T-cell (primary cell): ENCODE data around the gene SSBP3. TPM values are rescaled to one million over a fixed set of nuclear protein-coding genes. Genes with fewer than 3 reads are reported as not detected.

Source experiments
- ATAC-seq, 4 experiments: fragments of 200-7000 bp in 3 of 4; fragments of 150-1000 bp in 1 of 4; cut with Tn5 transposase; replicated peaks in 1 of 4; 1 replicate in 3 of 4; 2 replicates in 1 of 4; pipeline ENCODE4 v1.10.0; 2021; ENCODE audit warnings: moderate library complexity in 3 of 4, mild to moderate bottlenecking in 2 of 4, moderate number of reproducible peaks in 1 of 4
- CTCF ChIA-PET, 2 donors: fragments of 300-600 bp; sonication (Branson Sonifier 250); formaldehyde crosslinking; loops; one replicate each; lab custom pipeline; 2022; ENCODE audit warnings: antibody characterized with exemption in 2 of 2; lab: Charles Lee
- POLR2A ChIA-PET, 2 donors: fragments of 300-600 bp; sonication (Branson Sonifier 250); formaldehyde crosslinking; loops; one replicate each; lab custom pipeline; 2022; ENCODE audit warnings: antibody characterized with exemption in 2 of 2; lab: Charles Lee
- DNase-seq, 35 experiments: peaks; one replicate each; pipeline versions ENCODE4 v3.0.0 to v3.0.0-alpha.2; 2013 to 2023
- H3K27ac ChIP-seq: one replicate; pipeline ENCODE4 v1.5.1; 2013; ENCODE audit warnings: low read length
- H3K27me3 ChIP-seq, 2 experiments: replicated peaks in 1 of 2; 1 replicate in 1 of 2; 2 replicates in 1 of 2; pipeline versions ENCODE4 v1.6.1 to v1.7.0; 2013; ENCODE audit warnings: low read length in 1 of 2, mixed read lengths in 1 of 2; ENCODE audit not compliant: control insufficient read depth in 2 of 2, insufficient read depth in 2 of 2; ENCODE audit errors: extremely low read depth in 1 of 2
- H3K36me3 ChIP-seq, 2 donors: 1 replicate in 1 of 2; 2 replicates in 1 of 2; pipeline versions ENCODE4 v1.6.1 to v1.7.0; 2013; ENCODE audit warnings: low read length in 1 of 2; ENCODE audit not compliant: control insufficient read depth in 2 of 2, insufficient read depth in 1 of 2; ENCODE audit errors: extremely low read depth in 1 of 2
- H3K4me1 ChIP-seq, 2 experiments: 1 replicate in 1 of 2; 2 replicates in 1 of 2; pipeline versions ENCODE4 v1.6.1 to v1.7.0; 2013; ENCODE audit warnings: low read length in 2 of 2, mixed read lengths in 1 of 2; ENCODE audit not compliant: insufficient read depth in 2 of 2, control insufficient read depth in 1 of 2; ENCODE audit errors: extremely low read depth in 1 of 2
- H3K4me3 ChIP-seq, 2 donors: 1 replicate in 1 of 2; 2 replicates in 1 of 2; pipeline versions ENCODE4 v1.5.1 to v1.7.0; 2013; ENCODE audit warnings: mild to moderate bottlenecking in 2 of 2, low read length in 1 of 2, moderate library complexity in 1 of 2; ENCODE audit not compliant: control insufficient read depth in 1 of 2; ENCODE audit errors: extremely low read depth in 1 of 2
- H3K9me3 ChIP-seq: 2 replicates; pipeline ENCODE4 v1.7.0; 2013
- H3K27ac Mint-ChIP-seq, 2 donors: one replicate each; pipeline ENCODE4 v1.8.0; 2020 to 2021; ENCODE audit warnings: mild to moderate bottlenecking in 2 of 2, mixed read lengths in 2 of 2
- H3K27me3 Mint-ChIP-seq, 2 donors: one replicate each; pipeline ENCODE4 v1.8.0; 2021 to 2022; ENCODE audit warnings: mixed read lengths in 2 of 2
- H3K36me3 Mint-ChIP-seq: one replicate; pipeline ENCODE4 v1.8.0; 2021; ENCODE audit warnings: mixed read lengths
- H3K4me1 Mint-ChIP-seq, 3 donors: one replicate each; pipeline ENCODE4 v1.8.0; 2020 to 2022; ENCODE audit warnings: mixed read lengths in 3 of 3, mild to moderate bottlenecking in 1 of 3
- H3K4me3 Mint-ChIP-seq, 3 donors: one replicate each; pipeline ENCODE4 v1.8.0; 2020 to 2022; ENCODE audit warnings: mild to moderate bottlenecking in 3 of 3, mixed read lengths in 3 of 3, moderate library complexity in 3 of 3
- H3K9me3 Mint-ChIP-seq, 3 donors: one replicate each; pipeline ENCODE4 v1.8.0; 2020 to 2022; ENCODE audit warnings: mixed read lengths in 3 of 3
- WGBS: methylation state at CpG from one replicate; pipeline ENCODE4 v1.1.5; 2013; ENCODE audit warnings: missing lambda C conversion rate; ENCODE audit not compliant: insufficient coverage; 5-methylcytosine and 5-hydroxymethylcytosine counted together
- total RNA-seq, 35 experiments: library from RNA in 6 of 35; stranded (reverse) in 6 of 35; fragments of 120-200 nt in 1 of 35; gene quantifications; one replicate each; pipeline versions ENCODE4 v1.2.1 to v1.2.4 and lab custom pipeline; 2013 to 2026

SSBP3 gene
- total RNA-seq, 5 donors from 2014 or later (not counting 1 experiment from before 2014, with no cell fraction given), result 51.5 to 84.5 (median 69.2) TPM

DNA sequence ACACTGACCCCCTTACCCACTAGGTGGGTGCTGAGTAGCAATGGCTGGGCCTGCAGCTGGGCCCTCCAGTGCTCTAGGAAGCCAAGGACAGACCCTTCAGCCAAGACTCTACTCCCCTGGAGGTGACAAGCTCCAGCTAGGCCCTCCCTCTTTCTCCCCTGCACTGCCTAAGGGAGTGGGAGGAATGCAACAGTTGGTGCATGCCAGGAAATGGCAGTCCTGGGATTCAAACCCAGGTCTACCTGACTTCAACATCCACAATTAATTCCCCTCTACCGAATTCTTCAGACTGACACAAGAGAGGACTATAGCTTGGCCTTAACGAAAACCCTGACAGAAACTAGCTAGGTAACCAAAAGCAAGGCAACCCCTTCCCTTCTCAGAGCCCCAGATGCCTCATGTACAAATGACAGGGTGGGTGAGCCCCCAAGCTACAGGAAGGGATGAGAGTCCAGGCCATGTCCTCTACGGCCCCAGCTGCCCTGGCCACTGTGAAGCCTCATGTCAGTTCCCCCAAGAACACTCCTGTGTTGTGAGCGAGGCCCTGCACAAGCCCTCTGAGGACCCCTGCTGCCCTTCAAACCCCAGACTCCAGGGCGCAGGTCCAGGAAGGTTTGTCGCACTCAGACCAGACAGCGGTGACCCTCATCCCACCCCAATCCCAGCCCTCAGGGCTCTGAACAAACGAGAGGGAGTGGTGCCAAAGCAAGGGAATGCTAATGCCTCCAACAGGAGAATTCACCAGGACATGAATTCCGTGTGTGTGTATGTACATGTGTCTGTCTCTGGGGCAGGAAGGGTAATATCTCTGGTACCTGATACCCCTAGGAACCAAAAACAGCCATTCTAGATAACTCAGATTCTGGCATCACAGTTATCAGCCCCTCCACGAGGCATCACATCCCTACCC, 113.9 kb downstream of the SSBP3 start:
- ChIA-PET CTCF (no interaction called here), POLR2A (no interaction called here)
- peaks cover 0 to 3% of the 10 kb centered on the region in 2 donors for H3K36me3 ChIP-seq
- WGBS, result 91% methylated on average over 6 of the region's 10 CpGs
- Mint-ChIP-seq H3K36me3 (no peaks in the 10 kb centered on the region), H3K9me3 (no peaks in the 10 kb centered on the region), H3K4me3 (no peak overlapping the region), H3K4me1 (peaks cover 89 to 94% (median 91%) of the 10 kb centered on the region in 3 donors), H3K27ac (peak overlapping the region; percentile 46 to 79), H3K27me3 (no peaks in the 10 kb centered on the region)
- ATAC-seq (no peak), DNase-seq (no peak)
- peaks cover 32 to 84% of the 10 kb centered on the region in 2 experiments for H3K4me1 ChIP-seq
- no peak overlapping the region for H3K4me3 ChIP-seq
- no peak overlapping the region for H3K27ac ChIP-seq
- no peaks in the 10 kb centered on the region for H3K9me3 ChIP-seq
- no peaks in the 10 kb centered on the region for H3K27me3 ChIP-seq

DNA sequence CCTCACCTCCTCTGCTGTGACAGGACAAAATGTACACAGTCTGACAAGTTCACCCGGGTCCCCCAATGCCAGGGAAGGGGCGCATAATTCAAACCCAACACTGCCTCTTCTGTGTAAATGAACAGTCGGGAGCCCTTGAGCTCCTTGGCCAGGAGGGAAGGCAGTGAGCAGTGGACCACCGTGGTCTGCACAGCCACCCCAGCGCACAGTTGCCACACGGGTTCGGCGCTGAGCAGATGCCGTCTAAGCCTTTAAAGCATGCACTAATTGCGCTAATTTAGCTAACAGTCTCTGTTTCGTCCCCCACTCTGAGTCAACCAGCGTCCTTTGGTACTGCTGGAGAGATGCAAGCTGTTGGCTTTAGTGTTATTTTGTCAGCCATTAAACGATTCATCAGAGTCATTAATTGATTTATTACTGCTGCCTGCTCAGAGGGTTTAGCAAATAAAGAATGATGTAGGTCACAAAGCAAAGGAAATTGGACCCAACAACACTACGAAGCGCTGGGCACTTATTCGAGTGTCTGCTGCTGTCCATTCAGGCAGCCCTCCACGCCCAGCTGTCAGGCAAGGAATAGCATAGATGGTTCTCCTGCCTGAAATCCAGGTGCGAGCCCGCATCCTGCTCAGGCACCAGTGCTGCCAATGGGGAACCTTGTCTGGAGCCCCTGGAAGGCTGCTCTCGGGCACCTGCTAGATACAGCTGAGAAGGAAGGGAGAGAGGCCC, 114.8 kb downstream of the SSBP3 start:
- no peak for ATAC-seq
- peaks cover 90 to 94% (median 92%) of the 10 kb centered on the region in 3 donors for H3K4me1 Mint-ChIP-seq
- H3K27me3 Mint-ChIP-seq, result no peaks in the 10 kb centered on the region
- Histone ChIP-seq H3K36me3 (peaks cover 0 to 3% of the 10 kb centered on the region in 2 donors), H3K27me3 (no peaks in the 10 kb centered on the region), H3K27ac (no peak overlapping the region), H3K4me1 (peaks cover 39 to 90% of the 10 kb centered on the region in 2 experiments), H3K9me3 (no peaks in the 10 kb centered on the region), H3K4me3 (no peak overlapping the region)
- WGBS, result 89% methylated on average over 12 of the region's 20 CpGs
- no peaks in the 10 kb centered on the region for H3K9me3 Mint-ChIP-seq
- CTCF ChIA-PET, result no interaction called here
- H3K4me3 Mint-ChIP-seq, result peak overlapping the region in 1 of 3 donors; percentile 45
- POLR2A ChIA-PET, result interaction anchor here (0.5 to 0.9 kb wide), 2 partner anchors 174 to 240 kb away, joined by 4 to 5 read pairs; no protein-coding TSS in a partner anchor
- DNase-seq, result no peak
- peak overlapping the region; percentile 49 to 79 for H3K27ac Mint-ChIP-seq
- no peaks in the 10 kb centered on the region for H3K36me3 Mint-ChIP-seq

DNA sequence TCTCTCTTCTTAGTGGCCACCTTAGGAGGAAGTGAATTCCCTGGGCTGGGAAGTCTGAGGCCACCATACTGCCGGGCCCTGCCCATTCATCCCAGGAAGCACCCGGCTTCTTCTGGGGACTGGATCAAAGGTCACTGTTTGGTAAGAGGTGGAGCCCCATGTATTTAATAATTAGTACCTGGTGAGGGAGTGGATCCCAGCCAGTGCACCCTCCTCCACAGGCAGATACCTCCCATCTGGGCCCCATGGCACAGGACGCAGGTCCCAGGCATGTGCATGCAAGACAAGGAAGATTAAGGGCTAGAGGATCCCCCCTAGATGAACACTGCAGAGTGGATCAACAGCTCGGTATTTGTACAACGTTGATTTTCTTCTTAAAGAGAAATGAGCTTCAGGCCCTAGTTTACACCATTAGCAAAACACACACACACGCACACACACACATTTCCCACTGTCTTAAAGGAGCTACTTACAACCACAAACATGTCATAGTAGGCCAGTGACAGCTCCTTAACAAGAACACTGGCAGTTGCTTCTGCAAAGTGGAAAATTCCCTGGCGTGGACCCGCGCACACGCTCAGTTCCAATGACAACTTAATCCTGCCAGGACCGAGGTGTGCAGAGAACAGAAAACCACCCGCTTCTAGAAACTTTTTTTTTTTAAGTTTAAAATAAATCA, 115.5 kb downstream of the SSBP3 start:
- peaks cover 0 to 3% of the 10 kb centered on the region in 2 donors for H3K36me3 ChIP-seq
- ATAC-seq (peak in 1 of 4 experiments; percentile 40), DNase-seq (peak in 19 of 35 experiments; percentile 2 to 53 (median 26))
- H3K4me3 ChIP-seq, result no peak overlapping the region
- no peaks in the 10 kb centered on the region for H3K27me3 ChIP-seq
- peaks cover 45 to 94% of the 10 kb centered on the region in 2 experiments for H3K4me1 ChIP-seq
- H3K36me3 Mint-ChIP-seq, result no peaks in the 10 kb centered on the region
- H3K4me3 Mint-ChIP-seq, result peak overlapping the region in 1 of 3 donors; percentile 45
- H3K9me3 ChIP-seq, result no peaks in the 10 kb centered on the region
- whole genome bisulfite sequencing, result 63% methylated on average over 6 of the region's 12 CpGs
- peaks cover 90 to 94% (median 92%) of the 10 kb centered on the region in 3 donors for H3K4me1 Mint-ChIP-seq
- peak overlapping the region; percentile 58 to 79 for H3K27ac Mint-ChIP-seq
- H3K9me3 Mint-ChIP-seq, result no peaks in the 10 kb centered on the region
- POLR2A ChIA-PET, result interaction anchor here (0.5 to 0.9 kb wide), 2 partner anchors 173 to 239 kb away, joined by 4 to 5 read pairs; no protein-coding TSS in a partner anchor
- CTCF ChIA-PET, result no interaction called here
- no peaks in the 10 kb centered on the region for H3K27me3 Mint-ChIP-seq
- H3K27ac ChIP-seq, result peak overlapping the region; percentile 19

DNA sequence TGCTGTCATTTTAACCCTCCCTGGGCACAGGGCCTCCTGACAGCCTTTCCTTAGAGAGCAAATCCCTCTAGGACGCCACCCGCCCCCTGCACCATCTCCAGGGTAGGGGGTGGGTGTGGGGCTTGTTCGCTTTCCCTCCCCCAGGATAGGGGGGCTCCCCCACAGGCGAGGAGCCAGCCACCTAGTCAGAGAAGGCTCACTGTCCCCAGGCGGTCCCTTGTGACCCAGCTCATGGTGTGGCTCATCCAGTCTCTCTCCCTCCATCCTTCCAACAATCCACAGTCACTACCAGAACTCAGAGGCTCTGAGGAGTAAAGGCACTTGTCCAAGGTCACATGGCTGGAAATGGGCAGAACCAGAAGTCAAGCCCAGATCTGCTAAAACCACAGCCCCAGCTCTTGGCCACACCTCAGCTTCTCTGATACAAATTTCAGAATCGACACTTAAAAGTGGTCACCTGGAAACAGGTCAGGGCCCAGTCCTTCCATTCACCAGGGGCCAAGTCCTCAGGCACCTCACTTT, 116.4 kb downstream of the SSBP3 start:
- CTCF ChIA-PET, result no interaction called here
- H3K9me3 Mint-ChIP-seq, result no peaks in the 10 kb centered on the region
- Histone ChIP-seq H3K9me3 (no peaks in the 10 kb centered on the region), H3K27me3 (no peaks in the 10 kb centered on the region), H3K4me3 (no peak overlapping the region), H3K36me3 (peaks cover 0 to 3% of the 10 kb centered on the region in 2 donors), H3K27ac (peak overlapping the region; percentile 19), H3K4me1 (peaks cover 49 to 90% of the 10 kb centered on the region in 2 experiments)
- no peaks in the 10 kb centered on the region for H3K27me3 Mint-ChIP-seq
- 60% methylated on average over 2 of the region's 6 CpGs for WGBS
- POLR2A ChIA-PET, result no interaction called here
- peak overlapping the region; percentile 91 to 94 for H3K27ac Mint-ChIP-seq
- peak overlapping the region in 1 of 3 donors; percentile 45 for H3K4me3 Mint-ChIP-seq
- no peak for DNase-seq
- ATAC-seq, result no peak
- no peaks in the 10 kb centered on the region for H3K36me3 Mint-ChIP-seq
- H3K4me1 Mint-ChIP-seq, result peaks cover 90 to 94% (median 91%) of the 10 kb centered on the region in 3 donors

DNA sequence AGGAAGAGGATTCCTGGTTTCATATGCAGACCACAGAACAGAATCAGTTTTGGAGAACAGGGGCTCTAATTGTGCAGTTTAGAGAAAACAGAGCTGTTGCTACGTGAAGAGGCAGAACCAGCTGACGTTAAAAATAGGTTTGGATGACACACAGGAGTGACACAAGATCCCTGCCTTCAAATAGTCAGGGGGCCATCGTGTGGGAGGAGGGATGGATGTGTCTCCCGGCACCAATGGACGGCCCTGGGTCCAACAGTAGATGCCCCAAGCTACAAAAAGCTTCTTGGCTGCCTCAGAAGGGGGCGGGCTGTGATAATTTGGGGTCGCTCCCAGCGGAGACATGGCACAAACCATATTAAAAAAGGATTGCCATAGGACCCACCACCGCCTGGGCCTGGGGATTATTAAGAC, 118.4 kb downstream of the SSBP3 start:
- CTCF ChIA-PET, result interaction anchor here (0.5 to 0.7 kb wide), 3 partner anchors 25 to 161 kb away, joined by 3 to 5 read pairs (median 4); no protein-coding TSS in a partner anchor
- H3K27me3 ChIP-seq, result no peaks in the 10 kb centered on the region
- Mint-ChIP-seq H3K27me3 (no peaks in the 10 kb centered on the region), H3K4me1 (peaks cover 89 to 94% (median 92%) of the 10 kb centered on the region in 3 donors), H3K4me3 (peak overlapping the region in 2 of 3 donors; percentile 32 to 73), H3K36me3 (no peaks in the 10 kb centered on the region), H3K9me3 (no peaks in the 10 kb centered on the region), H3K27ac (peak overlapping the region; percentile 95 to 97)
- peaks cover 64 to 92% of the 10 kb centered on the region in 2 experiments for H3K4me1 ChIP-seq
- DNase-seq, result peak in 1 of 35 experiments; percentile 30
- WGBS, result 84% methylated on average over 4 of the region's 9 CpGs
- H3K36me3 ChIP-seq, result peaks cover 0 to under 1% of the 10 kb centered on the region in 2 donors
- peak overlapping the region; percentile 68 for H3K27ac ChIP-seq
- H3K4me3 ChIP-seq, result no peak overlapping the region
- peak in 1 of 4 experiments; percentile 10 for ATAC-seq
- POLR2A ChIA-PET, result interaction anchor here in 1 of 2 donors (0.6 to 1.0 kb wide), 2 partner anchors 10 to 25 kb away, joined by 3 to 4 read pairs; no protein-coding TSS in a partner anchor
- H3K9me3 ChIP-seq, result no peaks in the 10 kb centered on the region
